ENCODE measurements around the gene SLC38A4.

SLC38A4 gene

DNA sequence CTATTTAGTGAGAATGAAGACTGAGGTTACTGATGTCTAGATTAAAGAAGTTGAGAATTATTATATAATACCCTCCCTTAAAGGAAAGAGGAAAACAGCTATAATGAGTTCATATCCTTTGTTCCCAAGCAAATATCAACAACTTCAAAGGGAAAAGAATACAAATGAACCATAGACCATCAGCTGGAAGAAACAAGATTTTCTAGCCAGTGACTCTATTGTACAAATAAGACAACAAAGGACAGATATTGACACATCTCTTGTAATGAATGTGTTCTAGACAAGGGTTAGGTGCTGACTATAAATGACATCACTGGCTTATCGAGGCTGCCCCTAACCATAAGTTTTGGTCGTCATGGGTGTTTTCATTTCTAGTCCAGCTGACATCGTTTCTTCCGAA, 48.2 kb downstream of the SLC38A4 start:
- WGBS, 2 experiments (ENCODE audit: insufficient coverage in 2 of 2): 86% methylated on average over 2 of the region's 4 CpGs; no CpG with 5 or more reads in 1 of the 2 experiments
- H3K36me3 ChIP-seq (ENCODE audit: control insufficient read depth, insufficient read depth, low read length): no peaks in the 10 kb centered on the region
- H3K4me1 ChIP-seq (ENCODE audit: control insufficient read depth, insufficient read depth, low read length, poor library complexity, severe bottlenecking): no peaks in the 10 kb centered on the region
- no peak overlapping the region for H3K27ac ChIP-seq (ENCODE audit: low read depth, low read length, severe bottlenecking)
- H3K9me3 ChIP-seq (ENCODE audit: control insufficient read depth, low read length): no peaks in the 10 kb centered on the region
- H3K4me3 ChIP-seq (ENCODE audit: extremely low read depth, insufficient read depth, low read length, poor library complexity, severe bottlenecking): no peak overlapping the region

DNA sequence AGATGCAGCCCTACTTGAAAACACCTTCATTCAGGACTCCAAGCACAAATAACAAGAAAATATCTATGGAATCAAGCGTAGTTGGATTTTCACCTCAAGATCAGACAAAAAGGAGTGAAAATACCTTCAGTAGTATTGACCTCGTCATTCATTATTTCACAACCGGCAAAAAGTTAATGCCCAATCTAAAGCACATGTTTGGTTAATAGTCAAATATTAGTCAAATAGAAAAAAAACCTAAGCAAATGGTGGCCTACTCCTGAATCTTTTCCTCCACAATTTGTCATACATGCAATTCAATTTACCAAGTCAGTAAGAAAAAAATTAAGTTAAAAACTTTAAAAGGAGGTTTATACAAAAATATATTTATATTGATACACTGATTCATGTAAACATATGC, 50.0 kb downstream of the SLC38A4 start:
- WGBS, 2 experiments (ENCODE audit: insufficient coverage in 2 of 2): 100% methylated on average over 1 of the region's 3 CpGs; no CpG with 5 or more reads in 1 of the 2 experiments
- Histone ChIP-seq H3K4me3 (ENCODE audit: extremely low read depth, insufficient read depth, low read length, poor library complexity, severe bottlenecking) (no peak overlapping the region), H3K4me1 (ENCODE audit: control insufficient read depth, insufficient read depth, low read length, poor library complexity, severe bottlenecking) (peaks cover 5% of the 10 kb centered on the region), H3K27ac (ENCODE audit: low read depth, low read length, severe bottlenecking) (no peak overlapping the region), H3K36me3 (ENCODE audit: control insufficient read depth, insufficient read depth, low read length) (no peaks in the 10 kb centered on the region), H3K9me3 (ENCODE audit: control insufficient read depth, low read length) (no peaks in the 10 kb centered on the region)

DNA sequence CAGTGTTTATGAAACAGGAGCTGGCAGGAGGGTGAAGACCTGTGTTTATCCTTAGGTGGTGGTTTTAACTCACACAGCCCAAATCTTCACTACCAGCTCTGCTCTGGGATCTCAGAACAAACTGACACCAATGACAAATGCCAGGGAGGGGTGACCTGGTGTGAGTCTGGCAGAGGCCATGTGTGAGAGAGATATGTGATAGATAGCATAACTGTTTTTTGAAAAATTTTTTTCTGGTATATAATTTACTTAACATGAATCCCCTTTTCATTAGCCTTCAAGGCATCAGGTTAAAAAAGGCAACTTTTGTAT, 51.5 kb downstream of the SLC38A4 start:
- Histone ChIP-seq H3K4me1 (ENCODE audit: control insufficient read depth, insufficient read depth, low read length, poor library complexity, severe bottlenecking) (peaks cover 16% of the 10 kb centered on the region), H3K9me3 (ENCODE audit: control insufficient read depth, low read length) (no peaks in the 10 kb centered on the region), H3K27ac (ENCODE audit: low read depth, low read length, severe bottlenecking) (no peak overlapping the region), H3K4me3 (ENCODE audit: extremely low read depth, insufficient read depth, low read length, poor library complexity, severe bottlenecking) (no peak overlapping the region), H3K36me3 (ENCODE audit: control insufficient read depth, insufficient read depth, low read length) (no peaks in the 10 kb centered on the region)

DNA sequence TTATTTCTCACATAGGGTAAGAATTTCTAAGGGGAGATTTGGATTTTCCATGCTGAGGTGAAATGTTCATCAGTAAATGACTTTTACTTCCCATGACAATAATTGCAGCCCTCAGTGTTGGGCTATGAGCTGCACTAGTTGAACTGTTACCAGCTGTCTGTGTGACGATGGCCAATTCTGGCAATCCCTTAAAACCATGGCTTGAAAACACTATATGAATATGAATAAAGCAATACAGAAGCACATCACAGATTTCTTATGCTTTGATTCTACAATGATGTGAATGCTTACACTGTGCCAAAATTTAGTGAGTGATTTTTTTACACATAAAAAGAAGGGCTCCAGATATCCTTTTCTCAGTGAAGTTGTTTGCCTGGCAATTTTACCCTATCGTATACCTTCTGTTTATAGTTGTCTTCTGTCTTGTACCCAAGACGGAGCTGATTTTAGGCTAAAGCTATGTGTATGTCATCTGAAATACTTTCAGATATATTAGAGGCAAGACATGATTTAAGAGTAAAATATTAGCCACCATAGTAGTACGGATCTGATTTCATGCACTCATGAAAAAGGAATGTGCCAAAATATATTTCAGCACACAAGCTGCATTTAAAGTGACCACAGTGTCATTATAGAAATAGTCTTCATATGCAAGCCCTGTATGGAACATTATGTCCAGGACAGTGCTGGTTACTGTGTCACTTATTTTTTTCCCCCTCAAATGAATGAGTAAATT, 52.0 kb downstream of the SLC38A4 start:
- H3K4me3 ChIP-seq (ENCODE audit: extremely low read depth, insufficient read depth, low read length, poor library complexity, severe bottlenecking): no peak overlapping the region
- WGBS, 2 experiments (ENCODE audit: insufficient coverage in 2 of 2): 89% methylated on average over 1 of the region's 4 CpGs; no CpG with 5 or more reads in 1 of the 2 experiments

DNA sequence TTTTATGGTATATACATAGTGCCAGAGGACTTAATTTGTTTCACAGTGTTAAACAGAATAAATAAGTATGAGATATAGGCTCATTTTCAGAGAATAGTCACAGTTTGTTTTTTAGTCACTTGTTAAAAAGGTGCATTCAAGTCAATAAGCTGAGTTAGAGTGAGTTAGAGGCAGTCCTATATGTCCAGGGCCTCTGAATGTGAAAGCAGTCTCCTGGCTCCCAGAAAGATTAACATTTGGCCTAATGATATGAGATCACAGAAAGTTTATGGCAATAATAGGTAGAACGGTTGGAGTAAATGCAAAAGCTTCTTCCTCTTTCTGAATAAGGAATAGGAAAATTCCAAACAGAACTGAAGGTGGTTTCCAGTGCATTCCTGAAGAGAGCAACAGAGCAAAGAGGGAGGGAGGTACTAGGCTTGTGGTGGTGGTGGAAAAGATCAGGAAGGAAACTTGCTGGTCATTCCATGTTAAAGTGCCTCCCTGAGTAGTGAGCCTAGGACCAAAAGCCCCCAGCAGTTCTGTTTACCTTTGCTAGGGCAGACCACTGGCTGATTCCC, 54.4 kb downstream of the SLC38A4 start:
- WGBS, 2 experiments (ENCODE audit: insufficient coverage in 2 of 2): 71 to 86% methylated on average over 1 of the region's 1 CpG
- H3K36me3 ChIP-seq (ENCODE audit: control insufficient read depth, insufficient read depth, low read length): no peaks in the 10 kb centered on the region
- H3K4me3 ChIP-seq (ENCODE audit: extremely low read depth, insufficient read depth, low read length, poor library complexity, severe bottlenecking): no peak overlapping the region
- H3K9me3 ChIP-seq (ENCODE audit: control insufficient read depth, low read length): no peaks in the 10 kb centered on the region
- peaks cover 16% of the 10 kb centered on the region for H3K4me1 ChIP-seq (ENCODE audit: control insufficient read depth, insufficient read depth, low read length, poor library complexity, severe bottlenecking)
- peak overlapping the region; percentile 32 for H3K27ac ChIP-seq (ENCODE audit: low read depth, low read length, severe bottlenecking)

More for the DNA sequence above, 52.0 kb downstream of the SLC38A4 start:
- H3K9me3 ChIP-seq (ENCODE audit: control insufficient read depth, low read length): no peaks in the 10 kb centered on the region
- no peak overlapping the region for H3K27ac ChIP-seq (ENCODE audit: low read depth, low read length, severe bottlenecking)
- H3K4me1 ChIP-seq (ENCODE audit: control insufficient read depth, insufficient read depth, low read length, poor library complexity, severe bottlenecking): peaks cover 16% of the 10 kb centered on the region
- no peaks in the 10 kb centered on the region for H3K36me3 ChIP-seq (ENCODE audit: control insufficient read depth, insufficient read depth, low read length)

DNA sequence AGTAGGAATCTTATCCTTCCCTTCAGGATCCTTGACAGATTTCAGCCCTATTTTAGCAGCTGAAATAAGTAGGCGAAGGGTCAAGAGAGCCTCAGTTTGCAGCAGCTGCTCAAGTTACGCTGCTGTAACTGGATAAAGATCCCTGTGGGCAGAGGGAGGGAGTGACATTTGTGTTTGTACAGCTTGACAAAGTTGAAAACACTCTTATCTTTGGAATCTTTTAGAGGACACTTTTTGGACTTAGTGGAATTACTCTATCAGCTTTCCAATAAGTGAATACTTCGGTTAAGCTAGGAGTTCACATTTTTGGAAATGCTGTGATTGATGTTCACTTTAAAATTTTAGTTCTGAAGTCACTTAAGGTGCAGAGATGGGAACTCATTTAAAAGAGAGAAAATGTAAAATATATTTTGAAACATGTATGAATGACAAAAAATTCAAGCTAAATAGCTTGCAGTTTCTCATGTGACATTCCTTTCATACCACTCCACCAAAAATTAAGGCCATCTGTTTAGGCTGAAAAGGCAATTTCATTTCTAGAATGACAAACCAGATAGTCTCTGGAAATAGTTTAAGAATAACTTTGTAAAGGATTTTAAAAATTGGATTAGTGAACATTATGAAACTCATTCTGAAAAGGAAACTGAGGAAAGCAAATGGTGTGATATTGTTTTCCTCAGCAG, 55.2 kb downstream of the SLC38A4 start:
- 80% methylated on average over 1 of the region's 3 CpGs; no CpG with 5 or more reads in 1 of the 2 experiments for WGBS, 2 experiments (ENCODE audit: insufficient coverage in 2 of 2)
- no peaks in the 10 kb centered on the region for H3K9me3 ChIP-seq (ENCODE audit: control insufficient read depth, low read length)
- no peaks in the 10 kb centered on the region for H3K36me3 ChIP-seq (ENCODE audit: control insufficient read depth, insufficient read depth, low read length)
- peaks cover 16% of the 10 kb centered on the region for H3K4me1 ChIP-seq (ENCODE audit: control insufficient read depth, insufficient read depth, low read length, poor library complexity, severe bottlenecking)
- peak overlapping the region; percentile 32 for H3K27ac ChIP-seq (ENCODE audit: low read depth, low read length, severe bottlenecking)
- H3K4me3 ChIP-seq (ENCODE audit: extremely low read depth, insufficient read depth, low read length, poor library complexity, severe bottlenecking): no peak overlapping the region

DNA sequence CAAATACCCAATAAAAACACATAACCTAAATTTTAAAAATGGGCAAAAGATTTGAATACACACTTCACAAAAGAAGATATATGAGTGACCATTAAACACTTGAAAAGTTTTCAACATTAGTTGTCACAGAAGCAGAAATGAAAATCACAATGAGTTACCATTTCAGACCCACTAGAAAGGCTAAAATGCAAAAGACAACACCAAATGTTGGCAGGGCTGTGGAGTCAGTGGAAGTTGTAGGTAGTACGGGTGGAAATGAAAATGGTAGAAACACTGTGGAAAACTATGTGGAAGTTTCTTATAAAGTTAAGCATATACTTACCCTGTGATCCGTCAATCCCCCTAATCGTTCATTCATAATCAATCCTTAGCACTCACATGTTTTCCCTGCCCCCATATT, 61.8 kb downstream of the SLC38A4 start:
- Histone ChIP-seq H3K27ac (ENCODE audit: low read depth, low read length, severe bottlenecking) (no peak overlapping the region), H3K4me3 (ENCODE audit: extremely low read depth, insufficient read depth, low read length, poor library complexity, severe bottlenecking) (no peak overlapping the region), H3K4me1 (ENCODE audit: control insufficient read depth, insufficient read depth, low read length, poor library complexity, severe bottlenecking) (no peaks in the 10 kb centered on the region), H3K9me3 (ENCODE audit: control insufficient read depth, low read length) (no peaks in the 10 kb centered on the region), H3K36me3 (ENCODE audit: control insufficient read depth, insufficient read depth, low read length) (no peaks in the 10 kb centered on the region)
- WGBS, 2 experiments (ENCODE audit: insufficient coverage in 2 of 2): 25 to 28% methylated on average over 2 of the region's 3 CpGs

DNA sequence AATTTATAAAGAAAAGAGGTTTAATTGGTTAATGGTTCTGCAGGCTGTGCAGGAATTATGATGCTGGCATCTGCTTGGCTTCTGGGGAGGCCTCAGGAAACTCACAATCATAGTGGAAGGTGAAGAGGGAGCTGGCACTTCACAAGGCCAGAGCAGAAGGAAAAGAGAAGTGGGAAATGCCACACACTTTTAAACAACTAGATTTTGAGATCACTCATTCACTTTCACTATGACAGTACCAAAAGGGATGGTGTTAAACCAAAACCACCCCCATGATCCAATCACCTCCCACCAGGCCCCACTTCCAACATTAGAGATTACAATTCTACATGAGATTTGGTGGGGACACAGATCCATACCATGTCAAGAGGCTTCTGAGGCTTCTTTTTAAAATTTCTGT, 62.6 kb downstream of the SLC38A4 start:
- H3K4me1 ChIP-seq (ENCODE audit: control insufficient read depth, insufficient read depth, low read length, poor library complexity, severe bottlenecking): no peaks in the 10 kb centered on the region
- no peaks in the 10 kb centered on the region for H3K36me3 ChIP-seq (ENCODE audit: control insufficient read depth, insufficient read depth, low read length)
- no peak overlapping the region for H3K27ac ChIP-seq (ENCODE audit: low read depth, low read length, severe bottlenecking)
- H3K4me3 ChIP-seq (ENCODE audit: extremely low read depth, insufficient read depth, low read length, poor library complexity, severe bottlenecking): no peak overlapping the region
- no peaks in the 10 kb centered on the region for H3K9me3 ChIP-seq (ENCODE audit: control insufficient read depth, low read length)

DNA sequence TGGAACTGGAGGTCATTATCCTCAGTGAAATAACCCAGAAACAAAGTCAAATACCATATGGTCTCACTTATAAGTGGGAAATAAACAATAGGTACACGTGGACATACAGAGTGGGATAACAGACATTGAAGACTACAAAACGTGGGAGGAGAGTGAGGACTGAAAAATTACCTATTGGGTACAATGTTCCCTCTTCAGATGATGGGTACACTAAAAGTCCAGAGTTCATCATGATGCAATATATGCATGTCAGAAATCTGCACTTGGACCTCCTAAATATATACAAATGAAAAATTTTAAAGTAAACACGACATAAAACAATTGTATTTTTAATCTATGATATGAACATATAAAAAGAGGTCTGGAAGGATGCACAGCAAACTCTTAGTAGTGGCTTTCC, 71.2 kb downstream of the SLC38A4 start:
- Histone ChIP-seq H3K27ac (ENCODE audit: low read depth, low read length, severe bottlenecking) (no peak overlapping the region), H3K4me1 (ENCODE audit: control insufficient read depth, insufficient read depth, low read length, poor library complexity, severe bottlenecking) (no peaks in the 10 kb centered on the region), H3K4me3 (ENCODE audit: extremely low read depth, insufficient read depth, low read length, poor library complexity, severe bottlenecking) (no peak overlapping the region), H3K36me3 (ENCODE audit: control insufficient read depth, insufficient read depth, low read length) (no peaks in the 10 kb centered on the region), H3K9me3 (ENCODE audit: control insufficient read depth, low read length) (no peaks in the 10 kb centered on the region)
- WGBS, 2 experiments (ENCODE audit: insufficient coverage in 2 of 2): 80 to 100% methylated on average over 1 to 2 of the region's 3 CpGs

DNA sequence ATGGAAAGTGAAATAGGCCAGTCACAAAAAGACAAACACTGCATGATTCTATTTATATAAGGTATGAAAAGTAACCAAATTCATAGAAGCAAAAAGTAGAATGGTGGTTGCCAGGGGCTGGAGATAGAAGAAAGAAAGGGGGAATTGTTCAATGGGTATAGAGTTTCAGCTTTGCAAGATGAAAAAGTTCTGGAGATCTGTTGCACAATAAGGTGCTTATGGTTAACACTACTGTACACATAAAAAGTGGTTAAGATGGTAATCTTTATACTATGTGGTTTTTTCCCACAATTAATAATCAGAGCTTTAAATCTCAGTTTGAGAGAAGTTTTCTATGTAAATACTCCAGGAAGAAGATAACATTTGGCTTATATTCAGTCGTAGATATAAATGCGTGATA, 73.4 kb downstream of the SLC38A4 start:
- Histone ChIP-seq H3K4me3 (ENCODE audit: extremely low read depth, insufficient read depth, low read length, poor library complexity, severe bottlenecking) (no peak overlapping the region), H3K9me3 (ENCODE audit: control insufficient read depth, low read length) (no peaks in the 10 kb centered on the region), H3K4me1 (ENCODE audit: control insufficient read depth, insufficient read depth, low read length, poor library complexity, severe bottlenecking) (no peaks in the 10 kb centered on the region), H3K36me3 (ENCODE audit: control insufficient read depth, insufficient read depth, low read length) (no peaks in the 10 kb centered on the region), H3K27ac (ENCODE audit: low read depth, low read length, severe bottlenecking) (no peak overlapping the region)
- WGBS, 2 experiments (ENCODE audit: insufficient coverage in 2 of 2): 83 to 93% methylated on average over 1 to 2 of the region's 2 CpGs

DNA sequence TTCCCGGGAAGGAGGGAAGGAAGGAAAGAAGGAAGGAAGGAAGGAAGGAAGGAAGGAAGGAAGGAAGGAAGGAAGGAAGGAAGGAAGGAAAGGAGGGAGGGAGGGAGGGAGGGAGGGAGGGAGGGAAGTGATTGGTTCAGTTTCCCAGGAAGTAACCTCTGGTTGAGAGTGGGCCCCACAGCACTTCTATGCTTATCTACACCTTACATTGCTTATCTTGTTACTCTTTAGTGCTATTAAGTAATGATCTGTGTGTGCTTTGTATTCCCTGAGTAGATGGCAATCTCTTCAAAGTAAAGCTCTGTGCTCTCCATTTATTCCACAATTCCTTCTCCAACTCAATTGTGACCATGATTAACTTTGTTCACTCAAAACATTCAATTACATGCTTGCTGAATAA, 74.6 kb downstream of the SLC38A4 start:
- Histone ChIP-seq H3K4me3 (ENCODE audit: extremely low read depth, insufficient read depth, low read length, poor library complexity, severe bottlenecking) (no peak overlapping the region), H3K9me3 (ENCODE audit: control insufficient read depth, low read length) (no peaks in the 10 kb centered on the region), H3K36me3 (ENCODE audit: control insufficient read depth, insufficient read depth, low read length) (no peaks in the 10 kb centered on the region), H3K4me1 (ENCODE audit: control insufficient read depth, insufficient read depth, low read length, poor library complexity, severe bottlenecking) (no peaks in the 10 kb centered on the region), H3K27ac (ENCODE audit: low read depth, low read length, severe bottlenecking) (no peak overlapping the region)
- no CpG with 5 or more reads among the region's 1 CpG for WGBS, 2 experiments (ENCODE audit: insufficient coverage in 2 of 2)
